Left cardiac atrium (tissue), 4 donors: ENCODE results near the gene APP. TPM values are rescaled to one million over a fixed set of nuclear protein-coding genes. Genes with fewer than 3 reads are reported as not detected.

Experiments
- ATAC-seq, 2 donors: fragments of 200-7000 bp; cut with Tn5 transposase; one replicate each; pipeline ENCODE4 v1.9.1; 2020; ENCODE audit warnings: mild to moderate bottlenecking in 2 of 2, moderate library complexity in 2 of 2
- DNase-seq: peaks from one replicate; pipeline ENCODE4 v3.0.0-alpha.2; 2020
- intact Hi-C, 2 donors: fragments of 100-400 bp; cut with DNase I; formaldehyde crosslinking; loops; one replicate each; pipeline versions ENCODE4 v1.14.1 to v1.15.1; 2022 to 2023
- total RNA-seq, 2 donors: library from RNA; stranded (reverse); fragmentation: NEBNext Ultra II Directional; extraction: Animal tissue kit (Norgen Biotek cat#: 25700); gene quantifications; one replicate each; pipeline ENCODE4 v1.2.1, GENCODE V29; 2021
- donor health status: DM: no; HTN: yes; CAD: no.
- donor health status: DM: no; HTN: yes; CAD: no; lungs with severe emphysema.
- donor health status: DM: yes; HTN: yes; CAD: no.
- donor health status: Dilated cardiomyopathy.

APP gene
- total RNA-seq, 2 donors from 2014 or later, result 385 to 445 TPM

DNA sequence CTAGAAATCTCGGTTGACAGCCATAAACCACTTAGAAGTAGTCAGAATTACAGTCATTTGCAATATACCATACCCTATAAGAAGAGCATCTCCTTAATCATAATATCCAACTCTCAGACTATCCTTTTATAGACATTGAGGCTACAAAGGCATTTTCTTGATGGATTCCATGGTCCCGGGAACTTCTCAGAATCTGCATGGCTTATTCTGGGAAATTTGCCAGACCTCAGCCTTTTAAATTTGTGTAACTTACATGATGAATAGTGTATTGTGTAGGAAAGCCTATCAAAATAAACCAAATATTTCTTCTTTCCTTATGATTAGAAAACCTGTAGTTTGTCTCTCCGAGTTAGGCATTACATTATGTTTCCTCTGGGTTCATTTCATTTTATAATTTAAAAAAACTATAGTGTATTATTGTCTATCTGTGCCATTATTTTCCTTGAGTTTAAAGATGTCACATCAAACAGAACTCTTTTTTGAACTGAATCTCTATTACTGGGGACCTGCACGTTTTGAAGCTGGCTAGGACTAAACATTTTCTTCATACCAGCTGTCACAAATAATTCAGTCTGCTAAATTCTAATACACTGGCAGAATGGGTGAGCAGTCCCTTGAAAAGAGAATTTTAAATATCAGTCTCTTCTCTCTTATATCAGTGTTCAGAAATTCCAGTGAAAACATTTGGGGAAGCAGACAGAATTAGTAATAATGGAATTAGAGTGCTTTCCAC, 332.9 kb downstream of the APP start:
- DNase-seq, result no peak

DNA sequence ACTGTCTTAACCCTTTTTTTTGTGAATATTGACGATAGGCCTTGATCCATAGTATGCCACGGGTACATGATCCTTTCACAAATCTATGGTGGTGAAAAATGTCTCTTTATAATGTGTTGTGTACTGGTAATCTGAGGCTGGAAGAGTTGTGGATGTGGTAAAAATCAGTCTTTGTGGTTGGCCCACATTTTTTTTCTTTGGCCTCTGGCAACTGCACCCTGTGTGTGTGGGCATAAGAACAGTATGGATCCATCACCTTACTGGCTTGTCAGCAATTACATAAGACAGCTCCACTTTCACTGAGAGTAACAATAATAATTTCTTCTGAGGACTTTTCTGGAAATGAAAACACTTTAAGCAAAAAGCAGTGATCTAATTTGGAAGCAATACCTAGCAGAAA, 334.2 kb downstream of the APP start:
- DNase-seq, result no peak
- ATAC-seq, result no peak
- intact Hi-C loops, result no loop called here

More for the DNA sequence above, 332.9 kb downstream of the APP start:
- intact Hi-C loops, result no loop called here
- no peak for ATAC-seq

DNA sequence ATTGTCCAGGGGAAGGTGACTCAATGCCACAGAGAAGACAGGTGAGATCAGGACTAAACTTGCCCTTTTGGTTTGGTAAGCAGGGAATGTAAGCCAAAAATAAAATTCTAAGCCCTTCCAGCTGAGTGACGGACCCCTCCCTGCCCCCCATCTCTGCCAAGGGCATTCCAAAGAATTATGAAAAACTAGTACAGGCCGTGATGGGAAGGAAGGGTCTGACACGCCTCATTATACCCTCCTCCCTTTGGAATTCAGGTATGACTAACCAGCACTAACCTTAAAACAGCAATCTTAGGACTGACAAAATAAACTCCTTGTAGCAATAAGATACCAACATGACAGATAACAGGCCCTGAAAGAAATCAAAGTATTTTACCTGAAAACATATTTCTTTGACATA, 336.2 kb downstream of the APP start:
- peak in 1 of 2 donors; percentile 85 for ATAC-seq
- DNase-seq, result no peak
- intact Hi-C loops, result no loop called here

DNA sequence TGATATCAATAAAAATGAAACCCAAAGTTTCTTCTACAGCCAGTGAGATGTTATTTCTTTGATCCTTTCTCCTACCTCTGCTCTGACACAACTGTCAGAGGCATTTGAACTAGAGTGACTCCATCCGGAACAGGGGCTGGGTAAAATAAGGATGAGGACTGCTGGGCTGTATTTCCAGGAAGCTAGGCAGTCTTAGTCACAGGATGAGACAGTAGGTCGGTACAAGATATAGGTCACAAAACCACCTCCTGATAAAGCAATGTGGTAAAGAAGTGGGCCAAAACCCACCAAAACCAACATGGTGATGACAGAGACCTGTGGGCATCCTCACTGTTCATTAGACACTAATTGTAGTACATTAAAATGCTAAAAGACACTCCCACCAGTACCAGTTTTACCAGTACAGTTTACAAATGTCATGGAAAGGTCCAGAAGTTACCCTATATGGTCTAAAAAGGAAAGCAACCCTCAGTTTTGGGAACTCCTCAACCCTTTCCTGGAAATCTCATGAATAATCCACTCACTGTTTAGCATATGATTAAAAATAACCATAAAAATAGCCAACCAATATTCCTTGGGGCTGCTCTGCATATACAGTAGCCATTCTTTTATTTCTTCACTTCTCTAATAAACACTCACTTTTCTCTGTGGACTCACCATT, 339.1 kb downstream of the APP start:
- ATAC-seq, result no peak
- no peak for DNase-seq
- intact Hi-C loops, result no loop called here
